ACHN (cell line): ENCODE data around the gene TGFBR3L.

Source experiments
- DNase-seq: peaks from one replicate; pipeline ENCODE4 v3.0.0-alpha.2; 2015
- in situ Hi-C: cut with HindIII; loops from 2 replicates; pipeline ENCODE4 v1.10.0; 2017; ENCODE audit warnings: low sequenced_read_pairs, low pct_ligation_motif_present, low pct_unique_long_range_greater_than_20kb

TGFBR3L gene

GRCh38 chr19:7914598-7915045 is at the start of gene TGFBR3L:
Gene TGFBR3L, plus strand, starts transcription at chr19:7914830.
- no peak for DNase-seq
- in situ Hi-C loops = no loop called here

- DNase-seq = no peak
- in situ Hi-C loops = no loop called here
Measured at GRCh38 chr19:7865262-7865911, 49.2 kb upstream of the TGFBR3L start.

GRCh38 chr19:7866399-7867091 is 48.1 kb upstream of the TGFBR3L start:
- DNase-seq = no peak

GRCh38 chr19:7867092-7867844 is 47.4 kb upstream of the TGFBR3L start:
- DNase-seq = no peak
- in situ Hi-C loops = no loop called here

More at GRCh38 chr19:7866399-7867091, 48.1 kb upstream of the TGFBR3L start:
- in situ Hi-C loops = no loop called here

GRCh38 chr19:7868326-7868670 is 46.3 kb upstream of the TGFBR3L start:
- no peak for DNase-seq
- in situ Hi-C loops = no loop called here

- in situ Hi-C loops = no loop called here
- peak; percentile 82 for DNase-seq
Measured at GRCh38 chr19:7868671-7869452, 45.8 kb upstream of the TGFBR3L start.

GRCh38 chr19:7869453-7869909 is 45.1 kb upstream of the TGFBR3L start:
- DNase-seq = peak; percentile 23
- in situ Hi-C loops = no loop called here

- in situ Hi-C loops = no loop called here
Measured at GRCh38 chr19:7869910-7870511, 44.6 kb upstream of the TGFBR3L start.

GRCh38 chr19:7870571-7871436 is 43.8 kb upstream of the TGFBR3L start:
- in situ Hi-C loops = no loop called here
- DNase-seq = peak; percentile 73

More at GRCh38 chr19:7869910-7870511, 44.6 kb upstream of the TGFBR3L start:
- DNase-seq = peak; percentile 27

- DNase-seq = peak; percentile 90
- in situ Hi-C loops = no loop called here
Measured at GRCh38 chr19:7871437-7872305, 43.0 kb upstream of the TGFBR3L start.

GRCh38 chr19:7872306-7873204 is 42.1 kb upstream of the TGFBR3L start:
- in situ Hi-C loops = no loop called here
- no peak for DNase-seq

GRCh38 chr19:7873304-7874075 is 41.1 kb upstream of the TGFBR3L start:
- no peak for DNase-seq
- in situ Hi-C loops = no loop called here

GRCh38 chr19:7874076-7874896 is 40.3 kb upstream of the TGFBR3L start, which contains the start of gene PRR36:
Gene PRR36, minus strand, starts transcription at chr19:7874390. Its CDS starts 701 bp downstream, at chr19:7873689.
- peak; percentile 67 for DNase-seq
- in situ Hi-C loops = no loop called here

- no peak for DNase-seq
- in situ Hi-C loops = no loop called here
Measured at GRCh38 chr19:7874897-7875273, 39.7 kb upstream of the TGFBR3L start.
